ENCODE measurements around the gene GTF2IRD1.
"Not testable (repeated sequence)": the region's sequence is repeated elsewhere in the genome, so short reads cannot be mapped to it uniquely, and the experiment has no call there.

Gene GTF2IRD1

DNA sequence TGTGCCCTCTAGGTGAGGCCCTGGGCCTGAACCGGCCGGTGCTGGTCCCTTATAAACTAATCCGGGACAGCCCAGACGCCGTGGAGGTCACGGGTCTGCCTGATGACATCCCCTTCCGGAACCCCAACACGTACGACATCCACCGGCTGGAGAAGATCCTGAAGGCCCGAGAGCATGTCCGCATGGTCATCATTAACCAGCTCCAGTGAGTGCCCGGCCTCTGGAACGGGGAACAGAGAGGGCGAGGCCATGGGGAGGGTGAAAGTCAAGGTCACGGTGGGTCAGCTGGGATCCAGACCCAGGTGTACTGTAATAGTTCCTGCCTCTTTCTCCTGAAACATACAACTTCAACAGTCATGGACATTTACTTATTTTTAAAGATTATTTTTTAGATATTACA, 137.1 kb downstream of the GTF2IRD1 start:
- no peak for DNase-seq (ENCODE audit: low spot score)

DNA sequence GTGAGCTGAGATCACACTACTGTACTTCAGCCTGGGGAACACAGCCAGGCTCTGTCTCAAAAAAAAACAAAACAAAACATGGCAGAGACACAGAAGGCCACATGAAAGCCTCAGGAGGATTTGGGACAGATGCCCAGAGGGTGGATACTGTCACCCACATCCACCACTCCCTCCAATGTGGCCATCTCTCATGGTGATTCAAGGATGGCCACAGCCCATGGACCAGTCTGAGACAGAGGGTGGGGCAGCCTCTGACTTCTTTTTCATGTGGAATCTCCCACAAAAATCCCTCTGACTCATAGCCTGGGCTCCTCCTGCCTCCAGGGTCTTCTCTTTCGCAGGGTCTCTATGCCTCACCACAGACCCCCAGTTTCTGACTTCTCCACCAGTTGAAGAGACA, 144.9 kb downstream of the GTF2IRD1 start:
- peak; percentile 31 for DNase-seq (ENCODE audit: low spot score)

DNA sequence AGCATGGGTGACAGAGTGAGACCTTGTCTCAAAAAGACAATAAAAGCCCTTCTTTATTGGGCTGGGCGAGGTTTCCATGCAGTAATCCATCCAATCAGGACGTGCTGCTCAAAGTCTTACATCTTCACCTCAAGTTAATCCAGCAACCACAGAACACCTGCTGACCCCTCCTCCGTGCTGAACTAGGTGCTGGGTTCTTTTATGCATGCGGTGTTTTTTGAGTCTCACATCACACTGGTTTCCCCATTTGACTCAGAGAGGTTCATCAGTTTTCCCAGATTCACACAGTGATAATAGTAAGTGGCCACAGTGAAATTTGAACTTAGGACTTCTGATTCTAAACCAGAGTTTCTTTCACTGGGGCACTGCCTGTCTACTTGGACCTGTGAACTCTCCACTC, 145.5 kb downstream of the GTF2IRD1 start:
- DNase-seq (ENCODE audit: low spot score), result no peak

DNA sequence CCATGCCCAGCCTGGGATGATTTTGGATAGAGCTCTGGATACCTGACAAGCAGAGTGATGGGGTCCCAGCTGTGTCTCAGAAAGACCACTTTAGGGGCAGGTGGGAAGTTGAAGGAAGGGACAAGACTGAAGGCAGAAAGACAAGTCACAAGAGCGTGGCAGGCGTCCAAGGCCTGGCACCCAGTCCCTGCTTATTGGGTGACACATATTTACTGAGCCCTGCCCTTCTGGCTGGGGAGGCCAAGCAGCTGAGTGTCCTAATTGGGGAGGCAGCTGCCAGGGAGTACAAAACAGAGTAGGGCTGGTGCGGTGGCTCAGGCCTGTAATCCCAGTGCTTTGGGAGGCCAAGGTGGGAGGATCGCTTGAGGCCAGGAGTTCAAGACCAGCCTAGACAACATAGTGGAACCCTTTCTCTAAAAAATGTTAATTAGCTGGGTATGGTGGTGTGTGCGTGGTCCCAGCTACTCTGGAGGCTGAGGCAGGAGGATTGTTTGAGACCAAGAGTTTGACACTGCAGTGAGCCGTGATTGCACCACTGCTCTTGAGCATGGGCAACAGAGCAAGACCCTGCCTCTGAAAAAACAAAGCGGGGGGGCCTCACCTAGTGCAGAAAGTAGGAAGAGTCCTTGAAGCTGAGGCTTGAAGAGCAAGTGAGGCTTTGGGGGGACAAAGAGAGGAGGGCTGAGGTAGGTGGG, 150.8 kb downstream of the GTF2IRD1 start:
- peak; percentile 45 for DNase-seq (ENCODE audit: low spot score)

DNA sequence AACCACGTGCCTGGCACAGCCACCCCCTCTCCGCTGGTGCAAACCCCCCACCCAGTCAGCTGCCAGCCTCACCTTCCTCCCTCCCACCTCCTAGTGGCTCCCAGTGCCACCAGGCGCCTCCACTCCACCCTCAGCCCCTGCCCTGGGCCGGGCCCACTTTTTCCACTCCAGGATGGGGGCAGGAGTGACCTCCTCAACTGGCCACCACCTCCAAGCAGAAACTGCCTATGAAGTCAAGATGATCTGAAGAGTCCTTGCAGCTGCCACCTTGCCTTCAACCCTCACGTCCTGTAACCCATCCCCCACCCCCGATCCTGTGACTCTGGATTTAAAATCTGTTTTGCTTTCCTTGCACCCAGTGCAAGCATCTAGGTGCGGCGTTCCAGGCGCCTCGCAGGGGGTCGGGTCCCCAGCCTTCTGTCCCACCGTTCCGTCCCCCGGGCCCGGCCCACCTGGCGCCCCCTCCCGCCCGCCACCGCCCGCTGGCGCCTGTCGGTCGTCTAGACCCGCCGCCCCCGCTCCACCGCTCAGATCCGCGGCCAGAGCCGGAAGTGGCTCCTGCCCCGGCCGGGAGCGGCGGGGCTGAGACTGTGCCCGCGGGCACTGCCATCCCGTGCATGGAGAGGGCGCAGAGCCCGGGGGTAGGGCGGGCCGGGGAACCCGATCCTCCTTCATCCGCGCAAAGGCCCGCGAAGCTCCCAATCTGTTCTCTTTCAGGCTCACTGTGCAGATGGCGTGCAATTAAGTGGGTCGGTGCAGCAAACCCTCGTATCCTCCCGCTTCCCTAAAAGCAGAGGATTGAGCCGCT, 152.6 kb downstream of the GTF2IRD1 start:
- peak; percentile 55 for DNase-seq (ENCODE audit: low spot score)

DNA sequence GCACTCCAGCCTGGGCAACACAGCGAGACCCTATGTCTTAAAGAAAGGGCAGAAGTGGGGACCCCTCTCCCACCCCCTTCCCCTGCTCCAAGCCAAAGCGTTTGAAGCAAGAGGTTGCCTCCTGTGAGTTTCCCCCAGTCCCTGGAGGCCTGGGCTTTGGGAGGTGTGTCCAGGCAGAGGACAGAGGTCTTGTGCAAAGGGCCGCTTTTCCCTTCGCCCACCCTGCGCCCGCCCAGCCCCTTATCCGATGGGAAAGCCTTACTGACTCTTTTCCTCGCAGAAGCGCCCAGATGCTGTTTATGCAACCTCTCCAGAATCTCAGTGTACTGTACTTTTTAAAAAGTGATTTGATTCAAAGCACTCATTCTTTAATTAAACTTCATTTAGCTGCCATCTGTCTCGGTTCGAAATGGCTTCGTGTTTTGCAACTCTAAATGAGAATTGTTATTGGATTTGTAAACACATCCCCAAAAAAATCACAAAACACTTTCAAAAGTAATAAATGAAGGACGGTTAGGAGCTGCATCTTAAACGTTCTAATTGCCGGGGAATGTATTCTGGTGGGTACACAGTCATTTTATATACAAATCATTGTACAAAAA, 153.3 kb downstream of the GTF2IRD1 start:
- DNase-seq (ENCODE audit: low spot score), result no peak

DNA sequence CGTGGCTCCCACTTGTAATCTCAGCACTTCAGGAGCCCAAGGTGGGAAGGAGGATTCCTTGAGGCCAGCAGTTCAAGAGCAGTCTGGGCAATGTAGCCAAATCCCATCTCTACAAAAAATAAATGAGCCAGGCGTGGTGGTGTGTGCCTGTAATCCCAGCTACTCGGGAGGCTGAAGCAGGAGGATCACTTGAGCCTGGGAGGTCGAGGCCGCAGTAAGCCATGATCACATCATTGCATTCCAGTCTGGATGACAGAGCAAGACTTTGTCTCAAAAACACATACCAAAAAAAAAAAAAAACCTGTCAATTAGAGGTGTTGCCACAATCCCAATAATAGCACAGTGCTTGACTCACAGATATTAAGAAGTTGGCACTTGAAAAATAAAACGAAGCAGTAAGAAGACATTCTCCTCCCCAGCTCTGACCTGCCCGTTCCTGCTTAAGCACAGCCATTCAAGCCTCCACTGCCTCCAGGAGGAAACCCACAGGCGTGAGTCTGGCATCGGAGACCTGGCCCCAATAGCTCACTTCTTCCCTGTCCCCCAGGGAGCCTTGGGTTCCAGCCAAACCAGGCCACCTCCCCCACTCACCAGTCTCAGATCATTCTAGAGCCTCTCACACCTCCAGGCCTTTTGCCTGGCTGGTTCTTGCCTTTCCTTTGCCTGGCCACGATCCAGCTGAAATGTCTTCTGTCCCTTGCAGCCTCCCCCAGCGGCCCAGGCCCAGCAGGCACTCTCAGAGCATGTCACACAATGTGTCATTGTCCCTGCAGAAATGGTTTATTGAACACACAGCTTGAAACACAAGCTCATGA, 158.5 kb downstream of the GTF2IRD1 start:
- DNase-seq (ENCODE audit: low spot score), result peak; percentile 87

DNA sequence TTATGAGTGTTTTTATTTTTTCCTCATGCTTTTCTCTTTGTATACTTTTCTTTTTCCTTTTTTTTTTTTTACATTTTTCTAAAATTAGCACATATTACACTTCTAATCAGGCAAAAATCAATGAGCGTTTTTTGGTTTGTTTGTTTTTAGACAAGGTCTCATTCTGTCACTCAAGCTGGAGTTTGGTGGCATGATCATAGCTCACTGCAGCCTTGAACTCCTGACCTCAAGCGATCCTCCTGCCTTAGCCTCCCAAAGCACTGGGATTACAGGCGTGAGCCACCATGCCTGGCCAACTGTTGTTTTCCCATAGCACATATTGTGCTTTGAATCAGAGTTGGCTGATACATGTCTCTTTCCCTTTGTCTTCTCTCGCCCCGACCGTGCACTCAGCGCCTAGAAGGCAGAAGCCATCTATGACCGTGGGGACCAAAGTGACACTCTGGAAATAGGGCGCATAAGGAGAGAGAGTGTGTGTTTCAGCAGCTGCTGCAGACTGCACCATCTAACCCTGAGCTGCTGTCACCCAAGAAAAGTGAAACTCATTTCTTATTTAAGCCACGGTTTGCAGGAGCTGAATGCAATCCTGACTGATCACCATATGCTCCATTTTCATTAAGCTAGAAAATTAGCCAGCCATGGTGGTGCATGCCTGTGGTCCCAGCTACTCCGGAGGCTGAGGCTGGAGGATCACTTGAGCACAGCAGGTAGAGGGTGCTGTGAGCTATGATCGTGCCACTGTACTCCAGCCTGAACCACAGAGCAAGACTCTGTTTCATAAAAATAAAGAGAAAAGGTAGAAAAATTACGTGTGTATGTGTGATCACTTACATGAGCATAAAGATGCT, 162.5 kb downstream of the GTF2IRD1 start:
- DNase-seq (ENCODE audit: low spot score), result no peak

DNA sequence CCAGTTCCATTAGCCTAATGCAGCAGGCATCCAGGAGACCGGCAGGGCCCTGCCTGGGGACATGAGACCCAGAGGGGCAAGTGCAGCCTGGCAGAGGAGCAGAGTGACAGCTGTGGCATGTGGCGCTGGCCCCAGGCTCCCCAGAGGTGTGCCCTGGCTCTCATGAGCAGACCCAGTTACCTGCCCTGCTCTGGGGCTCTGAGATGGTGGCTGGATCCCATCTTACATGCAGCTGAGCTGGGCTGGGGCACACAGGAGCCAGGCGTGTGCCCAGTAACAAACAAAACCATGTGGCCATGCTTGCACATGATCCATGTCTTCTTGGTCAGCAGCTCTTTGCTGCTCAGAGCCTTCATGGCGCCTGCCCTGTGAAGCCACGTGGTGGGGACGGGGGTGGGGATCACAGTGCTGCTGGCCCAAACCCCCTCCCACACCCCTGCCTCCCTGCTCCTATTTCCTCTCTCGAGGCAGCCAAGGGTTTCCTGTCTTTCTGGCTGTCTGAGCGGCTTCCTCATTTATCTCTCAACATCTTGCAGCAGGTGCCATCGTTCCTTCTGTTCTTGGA, 163.6 kb downstream of the GTF2IRD1 start:
- DNase-seq (ENCODE audit: low spot score), result no peak

DNA sequence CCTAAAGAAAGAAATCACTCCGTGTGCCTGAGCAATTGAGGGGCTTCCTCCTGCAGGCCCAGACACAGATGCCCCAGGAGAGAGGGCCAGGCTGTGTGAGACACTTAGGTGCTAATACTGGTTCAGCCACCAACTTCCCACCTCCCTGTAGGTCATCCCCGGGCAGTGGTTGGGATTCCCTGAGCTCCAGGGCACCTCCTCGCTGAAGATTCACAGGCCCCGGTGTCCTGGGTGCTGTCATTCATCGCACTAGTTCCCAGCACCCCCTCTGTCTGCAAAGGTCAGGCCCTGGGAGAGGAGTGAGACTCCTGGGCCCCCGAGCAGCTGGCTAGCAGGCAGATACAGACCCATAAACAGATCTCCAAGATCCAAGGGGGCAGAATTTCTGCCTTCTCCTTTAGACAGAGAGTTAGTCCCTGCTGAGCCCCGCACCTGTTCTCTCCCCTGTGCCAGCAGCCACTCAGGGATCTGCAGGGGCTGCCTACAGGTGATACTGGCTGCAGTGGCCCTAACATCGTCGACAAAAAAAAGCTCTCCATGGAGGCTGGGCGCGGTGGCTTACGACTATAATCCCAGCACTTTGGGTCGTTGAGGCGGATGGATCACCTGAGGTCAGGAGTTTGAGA, 165.6 kb downstream of the GTF2IRD1 start:
- DNase-seq (ENCODE audit: low spot score), result no peak

DNA sequence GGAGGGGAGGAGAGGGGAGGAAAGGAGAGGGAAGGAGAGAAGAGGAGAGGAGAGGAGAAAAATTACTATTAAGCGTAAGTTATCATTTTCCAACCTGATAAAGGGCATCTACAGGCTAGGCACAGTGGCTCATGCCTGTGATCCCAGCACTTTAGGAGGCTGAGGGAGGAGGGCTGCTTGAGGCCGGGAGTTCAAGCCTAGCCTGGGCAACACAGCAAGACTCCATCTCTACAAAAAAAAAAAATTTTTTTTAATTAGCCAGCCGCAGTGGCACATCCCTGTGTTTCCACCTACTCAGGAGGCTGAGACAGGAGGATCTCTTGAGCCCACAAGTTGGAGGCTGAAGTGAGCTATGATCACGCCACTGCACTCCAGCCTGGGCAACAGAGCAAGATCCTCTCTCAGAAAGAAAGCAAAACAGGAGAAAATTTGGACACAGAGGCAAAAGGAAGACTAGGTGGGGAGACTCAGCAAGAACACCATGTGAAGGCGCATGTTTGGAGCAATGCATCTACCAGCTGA, 168.6 kb downstream of the GTF2IRD1 start:
- DNase-seq (ENCODE audit: low spot score), result no peak

DNA sequence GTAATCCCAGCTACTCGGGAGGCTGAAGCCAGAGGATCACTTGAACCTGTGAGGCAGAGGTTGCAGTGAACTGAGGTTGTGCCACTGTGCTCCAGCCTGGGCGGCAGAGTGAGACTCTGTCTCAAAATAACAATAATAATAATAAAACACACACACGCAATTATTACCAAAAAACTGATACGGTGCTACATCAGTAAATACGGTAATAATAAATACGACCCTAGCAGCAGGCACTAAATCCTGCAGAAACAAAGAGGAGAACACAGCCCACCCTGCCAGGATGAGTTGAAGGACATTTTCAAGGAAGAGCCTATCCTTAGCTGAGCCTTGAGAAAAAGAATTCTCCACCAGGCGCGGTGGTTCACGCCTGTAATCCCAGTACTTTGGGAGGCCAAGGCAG, 169.4 kb downstream of the GTF2IRD1 start:
- DNase-seq (ENCODE audit: low spot score), result no peak

DNA sequence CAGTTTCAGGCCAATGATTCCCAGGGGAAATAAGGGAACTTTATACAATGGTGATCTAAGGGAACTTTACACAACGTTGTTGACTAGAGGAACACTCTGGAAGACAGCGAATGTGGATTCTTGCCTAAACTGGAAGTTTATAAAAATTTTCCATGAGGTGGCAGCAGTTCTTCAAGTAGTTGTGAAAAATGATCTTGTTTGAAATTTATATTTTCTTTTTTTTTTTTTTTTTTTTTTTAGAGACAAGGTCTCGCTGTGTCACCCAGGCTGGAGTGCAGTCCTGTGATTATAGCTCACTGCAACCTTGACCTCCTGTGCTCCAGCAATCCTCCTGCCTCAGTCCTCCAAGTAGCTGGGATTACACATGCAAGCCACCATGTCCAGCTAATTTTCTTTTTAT, 171.7 kb downstream of the GTF2IRD1 start:
- DNase-seq (ENCODE audit: low spot score), result peak; percentile 34

DNA sequence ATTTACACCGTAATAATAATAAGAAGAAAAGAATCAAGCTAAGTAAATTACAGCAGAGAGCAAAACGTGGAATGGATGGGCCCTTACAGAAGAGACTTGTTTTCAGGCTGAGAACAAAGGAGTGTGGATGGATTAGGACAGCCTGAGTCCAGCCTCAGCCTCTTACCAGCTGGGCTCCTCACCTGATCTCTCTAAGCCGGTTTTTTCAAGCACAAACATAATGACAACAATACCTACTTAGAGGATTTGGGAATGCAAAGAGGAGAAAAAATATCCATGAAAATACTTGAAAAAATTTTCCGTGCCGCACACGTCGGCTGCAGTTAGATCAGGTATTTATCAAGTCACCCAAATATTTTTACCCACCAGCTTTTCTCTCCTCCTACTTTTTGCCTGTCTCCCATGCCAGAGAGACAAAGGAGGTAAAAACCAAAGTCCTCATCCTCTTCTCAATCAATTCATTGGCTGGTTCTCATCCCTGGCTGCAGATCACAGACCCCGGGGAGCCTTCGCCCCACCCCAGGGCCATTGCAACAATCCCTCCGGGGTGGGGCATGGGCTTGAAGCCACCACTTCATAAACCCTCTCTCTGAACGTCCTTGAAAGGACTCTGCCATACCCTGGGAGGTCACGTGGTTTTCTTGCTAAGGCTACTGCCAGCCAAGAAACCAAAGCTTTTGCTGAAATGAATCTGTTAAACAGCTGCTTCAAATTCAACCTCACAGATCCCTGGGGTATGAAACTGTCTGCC, 174.1 kb downstream of the GTF2IRD1 start:
- DNase-seq (ENCODE audit: low spot score), result no peak

DNA sequence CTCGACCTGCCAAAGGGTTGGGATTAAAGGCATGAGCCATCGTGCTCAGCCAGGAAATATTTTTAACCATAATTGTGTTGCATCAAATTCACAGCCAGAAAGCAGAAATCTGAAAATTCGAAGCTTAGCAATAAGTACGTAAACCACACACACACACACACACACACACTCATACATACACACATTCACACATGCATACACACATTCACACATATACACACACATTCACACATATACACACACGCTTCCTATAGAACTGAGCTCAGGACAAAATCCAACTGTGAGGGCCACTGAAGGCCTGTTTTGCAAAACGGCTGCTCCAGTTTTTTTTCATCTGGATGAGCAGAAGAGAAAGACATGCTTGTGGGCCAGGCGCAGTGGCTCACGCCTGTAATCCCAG, 178.8 kb downstream of the GTF2IRD1 start:
- no peak for DNase-seq (ENCODE audit: low spot score)

DNA sequence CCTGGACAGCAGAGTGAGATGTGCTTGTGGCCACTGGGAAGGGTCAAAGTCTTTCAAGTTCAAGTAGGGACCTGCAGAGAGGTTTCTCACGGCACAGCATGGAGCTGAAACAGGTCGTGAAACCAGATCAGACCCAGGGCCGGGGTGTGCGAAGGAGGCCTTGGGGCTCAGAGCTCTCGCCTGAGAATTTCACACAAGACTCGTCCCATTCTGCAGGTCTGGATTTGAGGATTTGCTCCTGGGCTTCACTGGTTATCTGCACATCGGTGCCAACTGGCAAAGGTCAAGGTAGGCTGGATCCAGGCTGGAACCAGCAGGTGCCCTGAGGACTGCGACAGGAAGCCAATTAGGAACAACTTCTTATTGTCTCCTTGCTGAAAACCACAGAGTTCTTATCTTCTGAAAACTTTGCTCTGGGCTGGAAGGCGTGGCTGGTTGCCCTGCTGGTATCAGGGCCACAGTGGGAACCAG, 179.8 kb downstream of the GTF2IRD1 start:
- DNase-seq (ENCODE audit: low spot score), result no peak

DNA sequence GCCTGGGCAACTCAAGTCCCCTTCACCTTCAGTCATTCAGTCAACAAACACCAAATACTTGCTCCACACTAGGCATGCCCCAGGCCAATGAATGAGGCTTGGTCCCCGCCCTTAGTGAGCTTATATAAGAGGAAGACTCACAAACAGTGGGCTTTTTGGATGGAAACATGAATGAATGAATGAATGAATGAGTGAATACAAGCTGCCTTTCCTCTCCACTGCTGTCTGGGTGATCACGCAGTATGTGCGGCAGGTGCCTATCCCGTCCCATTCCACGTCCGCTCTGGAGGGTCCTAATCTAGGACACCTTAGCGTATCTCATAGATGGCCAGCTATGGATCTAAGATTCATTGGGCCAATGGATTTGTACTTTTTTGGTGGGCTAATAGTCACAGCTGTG, 184.0 kb downstream of the GTF2IRD1 start:
- no peak for DNase-seq (ENCODE audit: low spot score)

DNA sequence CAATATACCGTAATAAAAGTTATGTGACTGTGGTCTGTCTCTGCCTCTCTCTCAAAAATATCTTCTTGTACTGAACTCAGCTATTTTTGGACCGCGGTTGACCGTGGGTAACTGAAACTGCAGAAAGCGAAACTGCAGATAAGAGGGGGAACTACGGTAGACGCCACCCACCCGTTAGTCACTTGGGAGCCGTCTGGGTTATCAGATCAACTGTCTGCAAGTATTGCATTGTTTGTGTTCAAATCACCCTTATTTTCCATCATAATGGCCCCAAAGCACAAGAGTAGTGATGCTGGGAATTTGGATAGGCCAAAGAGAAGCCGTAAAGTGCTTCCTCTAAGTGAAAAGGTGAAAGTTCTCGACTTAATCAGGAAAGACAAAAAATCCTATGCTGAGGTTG, 196.3 kb downstream of the GTF2IRD1 start:
- peak; percentile 64 for DNase-seq (ENCODE audit: low spot score)

DNA sequence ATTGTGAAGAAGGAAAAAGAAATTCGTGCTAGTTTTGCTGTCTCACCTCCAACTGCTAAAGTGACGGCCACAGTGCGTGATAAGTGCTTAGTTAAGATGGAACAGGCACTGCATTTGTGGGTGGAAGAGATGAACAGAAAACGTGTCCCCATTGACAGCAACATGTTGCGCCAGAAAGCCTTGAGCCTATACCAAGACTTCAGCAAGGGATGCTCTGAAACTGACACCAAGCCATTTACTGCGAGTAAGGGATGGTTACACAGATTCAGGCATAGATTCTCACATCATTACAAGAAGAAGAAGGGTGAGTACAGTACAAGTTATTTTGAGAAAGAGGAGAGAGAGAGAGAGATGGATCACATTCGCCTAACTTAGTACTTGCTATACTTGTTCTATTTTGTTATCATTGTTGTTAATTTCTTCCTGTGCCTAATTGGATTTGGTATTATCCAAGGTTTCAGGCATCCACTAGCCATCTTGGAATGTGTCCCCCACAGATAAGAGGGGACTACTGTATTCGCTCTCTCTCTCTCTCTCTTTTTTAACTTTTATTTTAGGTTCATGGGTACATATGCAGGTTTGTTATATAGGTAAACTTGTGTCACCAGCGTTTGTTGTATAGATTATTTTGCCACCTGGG, 196.9 kb downstream of the GTF2IRD1 start:
- DNase-seq (ENCODE audit: low spot score), result not testable (repeated sequence)
